GDM1 (cell line): ENCODE results near the gene TAF9B.
A peak's percentile ranks its signal among the peaks of the same experiment; 100 is the strongest.
"Not testable (repeated sequence)": the region's sequence is repeated elsewhere in the genome, so short reads cannot be mapped to it uniquely, and the experiment has no call there.

ENCODE experiments used
- DNase-seq: peaks from one replicate; lab custom pipeline; 2025; lab: John Stamatoyannopoulos, UW

The TAF9B gene

GRCh38 chrX:78139160-78140123 lies at the start of gene TAF9B:
Gene TAF9B, minus strand, starts transcription at chrX:78139650. Its CDS starts 39 bp downstream, at chrX:78139611.
- DNase-seq, result peak; percentile 71

- DNase-seq, result no peak
Measured at GRCh38 chrX:78182881-78183280, 43.4 kb upstream of the TAF9B start.

- no peak for DNase-seq
Measured at GRCh38 chrX:78181307-78181706, 41.9 kb upstream of the TAF9B start.

GRCh38 chrX:78168065-78168464 lies 28.6 kb upstream of the TAF9B start:
- no peak for DNase-seq

DNA sequence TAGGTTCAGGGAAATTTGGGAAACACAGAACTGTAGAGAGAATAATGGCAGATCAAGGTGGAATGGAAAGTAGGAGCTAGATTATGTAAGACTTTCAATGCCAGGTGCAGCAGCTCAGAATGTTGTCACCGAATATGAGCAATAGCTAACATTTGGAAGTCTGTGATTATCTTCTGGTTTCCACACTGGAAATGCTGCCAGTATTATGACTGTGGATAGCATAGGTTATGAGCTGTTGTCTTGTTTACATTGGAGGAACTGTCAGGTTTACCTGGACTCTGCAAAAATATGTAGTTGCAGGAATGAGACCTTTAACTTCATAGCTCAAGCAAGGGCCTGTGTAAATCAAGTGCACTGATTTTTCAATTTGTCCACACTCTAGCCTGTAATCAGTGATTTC lies 26.0 kb upstream of the TAF9B start:
- no peak for DNase-seq

DNA sequence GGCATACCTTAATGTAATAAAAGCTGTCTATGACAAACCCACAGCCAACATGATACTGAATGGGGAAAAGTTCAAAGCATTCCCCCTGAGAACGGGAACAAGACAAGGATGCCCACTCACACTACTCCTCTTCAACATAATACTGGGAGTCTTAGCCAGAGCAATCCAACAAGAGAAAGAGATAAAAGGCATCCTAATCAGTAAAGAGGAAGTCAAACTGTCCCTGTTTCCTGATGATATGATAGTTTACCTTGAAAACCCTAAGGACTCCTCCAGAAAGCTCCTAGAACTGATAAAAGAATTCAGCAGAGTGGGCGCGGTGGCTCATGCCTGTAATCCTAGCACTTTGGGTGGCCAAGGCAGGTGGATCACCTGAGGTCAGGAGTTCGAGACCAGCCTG lies 23.7 kb upstream of the TAF9B start:
- not testable (repeated sequence) for DNase-seq

GRCh38 chrX:78160711-78161110 lies 21.3 kb upstream of the TAF9B start:
- not testable (repeated sequence) for DNase-seq

DNA sequence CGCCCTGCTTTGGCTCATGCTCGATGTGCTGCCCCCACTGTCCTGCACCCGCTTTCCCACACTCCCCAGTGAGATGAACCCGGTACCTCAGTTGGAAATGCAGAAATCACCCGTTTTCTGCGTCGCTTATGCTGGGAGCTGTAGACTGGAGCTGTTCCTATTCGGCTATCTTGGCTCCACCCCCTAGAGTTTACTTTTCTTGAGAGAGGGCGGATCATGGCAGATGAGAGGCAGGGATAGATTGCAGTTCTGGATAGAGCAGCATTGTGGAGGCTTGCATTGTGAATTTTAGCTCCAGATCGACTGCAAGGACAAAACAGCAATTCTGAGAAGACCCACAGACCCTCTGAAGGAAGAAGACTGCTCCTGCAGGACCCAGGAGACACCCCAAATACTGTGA lies 18.4 kb upstream of the TAF9B start:
- not testable (repeated sequence) for DNase-seq

- not testable (repeated sequence) for DNase-seq
Measured at GRCh38 chrX:78157373-78157772, 17.9 kb upstream of the TAF9B start.

DNA sequence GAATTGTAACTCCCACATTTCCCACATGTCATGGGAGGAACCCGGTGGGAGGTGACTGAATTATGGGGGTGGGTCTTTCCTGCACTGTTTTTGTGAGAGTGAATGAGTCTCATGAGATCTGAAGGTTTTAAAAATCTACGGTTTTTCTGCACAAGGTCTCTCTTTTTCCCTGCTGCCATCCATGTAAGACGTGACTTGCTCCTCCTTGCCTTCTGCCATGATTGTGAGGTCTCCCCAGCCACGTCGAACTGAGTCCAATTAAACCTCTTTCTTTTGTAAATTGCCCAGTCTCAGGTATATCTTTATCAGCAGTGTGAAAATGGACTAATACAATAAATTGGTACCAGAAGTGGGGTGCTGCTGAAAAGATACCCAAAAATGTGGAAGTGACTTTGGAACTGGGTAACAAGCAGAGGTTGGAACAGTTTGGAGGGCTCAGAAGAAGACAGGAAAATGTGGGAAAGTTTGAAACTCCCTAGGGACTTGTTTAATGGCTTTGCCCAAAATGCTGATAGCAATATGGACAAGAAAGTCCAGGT lies 7.6 kb upstream of the TAF9B start:
- DNase-seq, result not testable (repeated sequence)

DNA sequence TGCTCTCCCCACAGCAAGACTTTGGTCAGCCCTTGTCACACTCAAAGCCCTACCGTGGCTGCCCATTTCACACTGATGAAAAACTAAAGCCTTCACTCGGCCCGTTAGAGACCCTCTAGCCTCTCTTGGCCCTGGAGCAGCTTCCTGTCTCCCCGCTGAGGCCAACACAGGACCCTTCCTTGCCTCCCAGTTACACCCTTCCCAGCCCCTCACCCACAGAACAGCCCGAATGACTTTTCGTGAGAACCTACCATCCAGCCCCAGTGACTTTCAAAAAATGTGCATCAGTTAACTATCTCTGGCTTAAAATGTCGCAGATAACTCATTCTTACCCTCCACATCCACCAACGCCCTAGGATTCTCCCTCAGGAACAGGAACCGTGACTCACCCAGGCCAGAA lies 756 bp upstream of the TAF9B start:
- no peak for DNase-seq

DNA sequence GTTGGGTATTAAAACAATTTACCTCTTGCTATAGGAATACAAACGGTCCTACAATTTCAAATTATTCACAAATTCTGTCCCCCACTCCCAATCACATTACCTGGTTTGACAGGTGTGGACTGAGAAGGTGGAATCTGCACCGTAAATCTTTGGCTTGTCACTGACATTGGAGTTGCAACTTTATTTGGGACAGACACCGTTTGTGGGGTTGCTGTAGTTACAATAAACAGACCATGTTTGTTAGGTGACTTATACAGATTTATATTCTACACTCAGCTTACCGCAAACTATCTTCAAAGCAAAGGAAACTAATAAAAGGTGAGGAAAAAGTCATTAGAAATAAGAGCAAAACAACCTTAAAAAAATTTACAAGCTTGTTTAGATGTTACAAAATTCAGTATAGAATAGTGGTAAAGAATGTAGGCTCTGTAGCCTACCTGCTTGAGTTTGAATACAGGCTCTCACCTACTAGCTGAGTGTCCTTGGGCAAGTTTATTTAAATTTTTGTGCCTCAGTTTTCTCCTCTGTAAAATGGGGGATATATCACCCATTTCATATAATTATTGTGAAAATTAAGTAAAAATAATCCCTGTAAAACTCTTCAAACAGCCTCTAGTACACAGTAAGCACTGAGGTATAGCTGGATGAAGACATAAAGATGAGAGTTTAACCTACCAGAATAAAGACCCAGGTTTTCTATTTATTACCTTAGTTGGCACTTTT lies 6.1 kb downstream of the TAF9B start:
- DNase-seq, result no peak

DNA sequence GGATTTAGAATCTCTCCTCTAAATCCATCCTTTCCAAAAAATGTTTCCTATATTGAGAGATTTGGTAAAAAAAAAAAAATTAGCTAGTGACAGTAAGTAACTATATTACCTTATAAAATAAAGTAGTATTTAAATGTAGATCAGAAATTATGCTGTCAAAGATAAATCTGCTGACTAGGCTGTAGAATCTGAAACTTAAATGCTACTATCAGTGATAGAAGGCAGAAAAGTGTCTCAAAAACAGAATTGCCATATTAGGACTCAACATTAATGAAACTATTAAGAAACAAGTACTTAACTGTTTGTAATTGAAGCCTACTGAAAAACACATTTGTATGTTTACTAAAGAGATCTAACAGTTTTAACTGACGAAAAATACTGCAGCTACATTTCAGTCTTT lies 8.3 kb downstream of the TAF9B start:
- DNase-seq, result no peak

DNA sequence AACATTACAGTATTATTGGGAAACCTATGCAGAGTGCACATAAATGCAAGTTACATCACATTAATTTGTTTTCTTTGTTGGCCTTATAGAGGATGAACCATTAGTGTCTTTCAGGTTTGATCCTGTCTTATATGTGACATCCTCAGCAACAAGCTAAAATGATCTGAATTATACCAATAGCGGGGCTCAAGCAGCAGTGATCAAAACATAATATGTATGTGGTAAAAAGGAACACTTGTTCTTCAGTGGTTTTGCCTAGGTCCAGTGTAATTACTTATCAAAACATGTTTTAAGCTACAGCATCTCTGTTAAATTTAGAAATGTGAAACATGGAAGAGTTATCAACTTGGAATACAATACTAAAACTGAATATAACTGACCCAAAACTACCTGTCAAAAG lies 9.1 kb downstream of the TAF9B start:
- DNase-seq, result no peak

GRCh38 chrX:78129714-78130113 lies 9.7 kb downstream of the TAF9B start:
- no peak for DNase-seq

GRCh38 chrX:78125781-78126180 lies 13.7 kb downstream of the TAF9B start:
- DNase-seq, result not testable (repeated sequence)

DNA sequence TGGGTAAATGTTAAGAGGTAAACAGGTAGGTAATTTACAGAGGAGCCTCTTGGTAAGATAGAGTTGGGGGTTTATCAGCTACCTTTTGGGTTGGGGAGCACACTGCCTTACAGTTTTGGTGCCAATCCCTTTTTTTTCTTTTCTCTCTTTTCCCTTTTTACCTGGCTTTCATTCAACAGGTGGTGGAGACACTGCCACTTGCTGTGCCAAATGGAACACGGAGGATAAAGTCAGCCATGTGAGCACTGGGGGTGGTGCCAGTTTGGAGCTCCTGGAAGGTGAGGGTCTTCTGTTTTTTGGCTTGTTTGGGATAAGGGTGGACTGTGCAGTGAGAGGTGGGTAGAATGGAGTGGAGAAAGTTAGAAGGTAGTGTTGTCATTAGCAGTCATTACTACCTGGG lies 14.3 kb downstream of the TAF9B start:
- DNase-seq, result no peak

- no peak for DNase-seq
Measured at GRCh38 chrX:78124307-78124706, 15.1 kb downstream of the TAF9B start.

DNA sequence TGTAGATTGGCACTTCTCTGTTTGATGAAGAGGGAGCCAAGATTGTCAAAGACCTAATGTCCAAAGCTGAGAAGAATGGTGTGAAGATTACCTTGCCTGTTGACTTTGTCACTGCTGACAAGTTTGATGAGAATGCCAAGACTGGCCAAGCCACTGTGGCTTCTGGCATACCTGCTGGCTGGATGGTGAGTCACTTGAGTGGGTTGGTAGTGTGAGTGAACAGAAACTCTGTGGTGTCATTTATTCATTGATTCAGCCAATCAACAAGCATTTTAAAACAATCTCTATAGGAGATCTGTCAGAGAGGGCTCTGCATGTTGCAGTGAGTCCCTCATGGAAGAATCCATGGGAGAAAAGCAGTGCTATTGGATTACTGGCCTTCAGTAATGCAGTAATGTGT lies 16.3 kb downstream of the TAF9B start:
- no peak for DNase-seq

- DNase-seq, result no peak
Measured at GRCh38 chrX:78119521-78120227, 19.8 kb downstream of the TAF9B start.

DNA sequence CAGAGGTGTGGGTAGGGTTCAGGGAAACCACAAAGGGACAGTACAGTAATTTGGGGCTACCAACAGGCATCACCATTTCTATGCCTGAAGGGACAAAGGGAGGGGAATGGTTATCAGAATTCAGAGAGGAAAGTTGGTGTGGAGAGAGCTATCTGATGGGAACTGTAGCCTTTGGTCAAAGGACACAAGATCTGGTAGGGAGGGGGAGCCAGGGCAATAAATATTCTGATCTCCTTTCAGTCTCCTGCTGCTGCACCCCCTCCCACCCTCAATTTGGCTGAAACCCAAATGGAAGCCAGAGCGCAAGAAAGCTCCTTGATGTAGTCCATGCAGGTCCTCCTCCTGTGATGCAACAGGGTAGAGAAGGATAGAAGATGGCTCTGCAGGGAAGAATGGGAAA lies 20.8 kb downstream of the TAF9B start:
- DNase-seq, result no peak

DNA sequence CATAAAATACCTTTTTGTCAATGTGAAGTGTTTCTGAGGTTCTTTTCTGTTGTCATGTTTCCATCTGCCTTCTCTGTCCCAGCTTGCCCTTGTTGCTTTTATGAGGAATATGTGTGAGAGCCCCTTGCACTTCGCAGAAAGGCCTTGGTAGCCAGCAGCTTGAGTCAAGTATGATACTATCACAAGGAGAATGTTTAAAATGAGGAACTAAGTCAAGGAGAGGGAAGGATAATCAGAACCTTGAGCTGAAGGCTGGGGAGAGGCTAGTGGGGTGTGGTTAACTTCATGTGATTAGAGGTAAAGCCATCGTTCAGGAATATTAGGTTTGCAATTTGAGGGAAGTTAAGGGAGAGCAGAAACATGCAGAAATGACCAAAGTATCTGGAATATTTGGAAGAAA lies 22.7 kb downstream of the TAF9B start:
- DNase-seq, result no peak
